A673 (cell line): ENCODE results near the gene FAM13A. TPM values are rescaled to one million over a fixed set of nuclear protein-coding genes. Genes with fewer than 3 reads are reported as not detected.
A peak's percentile ranks its signal among the peaks of the same experiment; 100 is the strongest.

ENCODE experiments used
- BruUV-seq: library from RNA; stranded (reverse); fragments of 400-500 nt; replicated peaks from 2 replicates; lab custom pipeline; 2021; lab: Mats Ljungman, UMichigan
- CTCF ChIA-PET: fragments of 300-600 bp; sonication (Branson Sonifier 250); formaldehyde crosslinking; loops from one replicate; lab custom pipeline; 2022; ENCODE audit warnings: antibody characterized with exemption; lab: Charles Lee
- POLR2A ChIA-PET: fragments of 300-600 bp; sonication (Branson Sonifier 250); formaldehyde crosslinking; loops from one replicate; lab custom pipeline; 2022; ENCODE audit warnings: antibody characterized with exemption; ENCODE audit not compliant: low non-redundant PET; lab: Charles Lee
- DNase-seq: peaks from one replicate; pipeline ENCODE4 v3.0.0-alpha.2; 2015; ENCODE audit warnings: low spot score
- H3K27ac ChIP-seq: fragments of 200-600 bp; sonication (generic); 2 replicates; pipeline ENCODE4 v1.5.1; 2016; ENCODE audit warnings: mixed run types, low read depth, mild to moderate bottlenecking, mixed read lengths, antibody characterized with exemption, low read length; ENCODE audit not compliant: poor library complexity, severe bottlenecking
- H3K27me3 ChIP-seq: fragments of 200-600 bp; sonication (generic); replicated peaks from 2 replicates; pipeline ENCODE4 v1.6.1; 2017; ENCODE audit warnings: mixed run types, low read depth, mild to moderate bottlenecking, mixed read lengths, antibody characterized with exemption, low read length; ENCODE audit not compliant: insufficient read depth, poor library complexity
- H3K36me3 ChIP-seq: fragments of 200-600 bp; sonication (generic); 2 replicates; pipeline ENCODE4 v1.6.1; 2016; ENCODE audit warnings: mixed run types, mild to moderate bottlenecking, mixed read lengths, antibody characterized with exemption, low read length; ENCODE audit not compliant: insufficient read depth, poor library complexity, severe bottlenecking
- H3K4me1 ChIP-seq: fragments of 200-600 bp; sonication (generic); 2 replicates; pipeline ENCODE4 v1.6.1; 2017; ENCODE audit warnings: mixed run types, mild to moderate bottlenecking, mixed read lengths, antibody characterized with exemption, low read length; ENCODE audit not compliant: insufficient read depth, poor library complexity, severe bottlenecking
- H3K4me3 ChIP-seq: fragments of 200-600 bp; sonication (generic); 2 replicates; pipeline ENCODE4 v1.5.1; 2016; ENCODE audit warnings: low read depth, mixed run types, mild to moderate bottlenecking, mixed read lengths, low read length; ENCODE audit not compliant: poor library complexity, severe bottlenecking
- H3K9me3 ChIP-seq: fragments of 200-600 bp; sonication (generic); 2 replicates; pipeline ENCODE4 v1.6.1; 2016; ENCODE audit warnings: mixed run types, low read depth, mild to moderate bottlenecking, mixed read lengths, antibody characterized with exemption, low read length; ENCODE audit not compliant: poor library complexity, severe bottlenecking
- CTCF ChIP-seq: fragments of 300-800, 200-600 bp; sonication (generic); conservative IDR thresholded peaks from 2 replicates; pipeline ENCODE4 v1.5.1; 2017; ENCODE audit warnings: low read depth, mild to moderate bottlenecking, antibody characterized with exemption, low read length, moderate library complexity, mixed read lengths
- EZH2 ChIP-seq: fragments of 200-600 bp; sonication (generic); IDR thresholded peaks from 2 replicates; pipeline ENCODE4 v1.6.1; 2017; ENCODE audit warnings: borderline replicate concordance, low read depth, mild to moderate bottlenecking, mixed read lengths, antibody characterized with exemption, low read length; ENCODE audit not compliant: poor library complexity, severe bottlenecking
- intact Hi-C: fragments of 100-400 bp; cut with micrococcal nuclease; formaldehyde crosslinking; loops from one replicate; pipeline ENCODE4 v1.10.0; 2022; ENCODE audit not compliant: unreplicated experiment
- total RNA-seq: library from RNA; stranded (reverse); gene quantifications from 2 replicates; pipeline ENCODE4 v1.2.3, GENCODE V29; 2021

FAM13A gene
- total RNA-seq, 1 experiment from 2014 or later: 15.5 TPM

- H3K9me3 ChIP-seq: no peaks in the 10 kb centered on the region
- CTCF ChIA-PET: no interaction called here
- no peak for DNase-seq
These were observed 254.8 kb downstream of the FAM13A start for GRCh38 chr4:88802138-88802537.

DNA sequence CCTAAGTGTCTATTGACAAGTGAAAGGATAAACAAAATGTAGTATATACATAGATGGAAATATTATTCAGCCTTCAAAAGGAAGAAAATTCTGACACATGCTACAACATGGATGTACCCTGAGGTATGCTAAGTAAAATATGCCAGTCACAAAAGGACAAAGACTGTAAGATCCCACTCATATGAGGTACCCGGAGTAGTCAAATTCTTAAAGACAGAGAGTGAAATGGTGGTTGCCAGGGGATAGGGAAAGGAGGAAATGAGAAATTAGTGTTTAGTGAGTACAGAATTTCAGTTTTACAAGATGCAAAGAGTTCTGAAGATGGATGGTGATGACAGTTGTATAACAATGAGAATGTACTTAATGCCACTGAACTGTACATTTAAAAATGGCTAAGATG, 257.1 kb downstream of the FAM13A start:
- CTCF ChIA-PET: no interaction called here
- Histone ChIP-seq H3K36me3 (no peaks in the 10 kb centered on the region), H3K4me1 (no peaks in the 10 kb centered on the region), H3K27ac (no peak overlapping the region), H3K9me3 (no peaks in the 10 kb centered on the region), H3K27me3 (no peaks in the 10 kb centered on the region), H3K4me3 (no peak overlapping the region)
- intact Hi-C loops: no loop called here
- BruUV-seq: no TSS peak
- DNase-seq: no peak
- TF ChIP-seq CTCF: no peak
- TF ChIP-seq EZH2: no peak
- POLR2A ChIA-PET: no interaction called here

More at GRCh38 chr4:88802138-88802537, 254.8 kb downstream of the FAM13A start:
- POLR2A ChIA-PET: interaction anchor here (0.6 kb wide), 1 partner anchor 102 kb away, joined by 3 read pairs; no protein-coding TSS in a partner anchor
- Histone ChIP-seq H3K4me3 (no peak overlapping the region), H3K27ac (no peak overlapping the region), H3K36me3 (no peaks in the 10 kb centered on the region), H3K4me1 (no peaks in the 10 kb centered on the region), H3K27me3 (no peaks in the 10 kb centered on the region)
- intact Hi-C loops: no loop called here
- BruUV-seq: no TSS peak
- TF ChIP-seq CTCF (0 out of 2 replicates have a peak, but pooled peaks have one; percentile 9), EZH2 (no peak)

DNA sequence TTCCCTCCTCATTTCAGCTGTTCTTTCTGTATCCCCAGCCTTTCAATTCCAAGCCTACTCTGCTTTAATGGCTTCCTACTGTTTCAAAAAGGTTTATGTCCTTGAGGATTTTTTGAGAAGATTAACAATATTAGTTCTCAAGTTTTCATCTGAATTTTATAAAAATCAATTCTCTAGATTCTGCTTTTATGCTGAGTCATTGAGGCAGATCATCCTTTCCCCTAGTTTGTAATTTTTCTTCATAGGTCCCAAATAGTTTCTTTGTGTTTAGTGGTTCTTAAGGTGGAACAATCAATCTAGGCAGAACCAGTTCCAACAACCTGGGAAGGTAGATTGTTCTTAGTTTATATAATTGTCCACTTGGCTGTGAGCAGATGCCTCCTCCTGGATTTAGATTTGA, 259.3 kb downstream of the FAM13A start:
- no TSS peak for BruUV-seq
- intact Hi-C loops: no loop called here
- Histone ChIP-seq H3K27ac (no peak overlapping the region), H3K9me3 (no peaks in the 10 kb centered on the region), H3K4me3 (no peak overlapping the region), H3K4me1 (no peaks in the 10 kb centered on the region), H3K27me3 (no peaks in the 10 kb centered on the region), H3K36me3 (no peaks in the 10 kb centered on the region)
- no peak for DNase-seq
- ChIA-PET POLR2A (no interaction called here), CTCF (interaction anchor here (0.7 kb wide), 1 partner anchor 45 kb away, joined by 3 read pairs; no protein-coding TSS in a partner anchor)
- TF ChIP-seq CTCF (no peak), EZH2 (no peak)
